Left colon (tissue), 2 donors: ENCODE measurements around the gene RAPGEF4. TPM values are rescaled to one million over a fixed set of nuclear protein-coding genes. Genes with fewer than 3 reads are reported as not detected.

ENCODE experiments used
- total RNA-seq, 2 donors: library from RNA; stranded (reverse); fragmentation: NEBNext Ultra II Directional; extraction: Animal tissue kit (Norgen Biotek cat#: 25700); gene quantifications; one replicate each; pipeline ENCODE4 v1.2.1, GENCODE V29; 2021
- donor health status: DM: no; HTN: no; CAD: no.
- donor health status: DM: yes; HTN: yes; CAD: no.

RAPGEF4 gene
- total RNA-seq, 2 donors from 2014 or later: 1.2 to 2.3 TPM

Other genes starting within 250 kb of the RAPGEF4 start
- gene PDK1, start 179.8 kb upstream of the RAPGEF4 start, total RNA-seq: 10 to 100 TPM; 16.9 to 26.2 TPM